ENCODE measurements around the gene CLDN4. TPM values are rescaled to one million over a fixed set of nuclear protein-coding genes. Genes with fewer than 3 reads are reported as not detected.

Gene CLDN4
- total RNA-seq, 1 experiment from 2014 or later, result 283 TPM

GRCh38 chr7:73871163-73872011 is 40.6 kb downstream of the CLDN4 start:
- DNase-seq, result no peak
- Mint-ChIP-seq H3K36me3 (ENCODE audit: insufficient read depth, unreplicated experiment) (no peaks in the 10 kb centered on the region), H3K27ac (ENCODE audit: unreplicated experiment) (no peak overlapping the region), H3K27me3 (ENCODE audit: unreplicated experiment) (no peaks in the 10 kb centered on the region), H3K4me1 (ENCODE audit: low read depth, unreplicated experiment) (no peaks in the 10 kb centered on the region), H3K9me3 (ENCODE audit: low read depth, unreplicated experiment) (no peaks in the 10 kb centered on the region), H3K4me3 (ENCODE audit: low read depth, unreplicated experiment) (no peak overlapping the region)
- intact Hi-C loops (cut with micrococcal nuclease; ENCODE audit: unreplicated experiment), result no loop called here
- TF ChIP-seq CTCF (IDR thresholded peaks at IDR 0.05; ENCODE audit: unreplicated experiment), result no peak
- no TSS peak for BruUV-seq (replicated peaks)
- CTCF ChIA-PET, result no interaction called here

GRCh38 chr7:73872056-73872908 is 41.5 kb downstream of the CLDN4 start:
- Mint-ChIP-seq H3K4me3 (ENCODE audit: low read depth, unreplicated experiment) (no peak overlapping the region), H3K27ac (ENCODE audit: unreplicated experiment) (no peak overlapping the region), H3K27me3 (ENCODE audit: unreplicated experiment) (no peaks in the 10 kb centered on the region), H3K4me1 (ENCODE audit: low read depth, unreplicated experiment) (no peaks in the 10 kb centered on the region), H3K36me3 (ENCODE audit: insufficient read depth, unreplicated experiment) (no peaks in the 10 kb centered on the region), H3K9me3 (ENCODE audit: low read depth, unreplicated experiment) (no peaks in the 10 kb centered on the region)
- intact Hi-C loops (cut with micrococcal nuclease; ENCODE audit: unreplicated experiment), result no loop called here
- BruUV-seq (replicated peaks), result no TSS peak
- CTCF ChIA-PET, result no interaction called here
- TF ChIP-seq CTCF (IDR thresholded peaks at IDR 0.05; ENCODE audit: unreplicated experiment), result no peak
- DNase-seq, result no peak

GRCh38 chr7:73876361-73876760 is 45.6 kb downstream of the CLDN4 start:
- intact Hi-C loops (cut with micrococcal nuclease; ENCODE audit: unreplicated experiment), result no loop called here
- BruUV-seq (replicated peaks), result no TSS peak
- Mint-ChIP-seq H3K9me3 (ENCODE audit: low read depth, unreplicated experiment) (no peaks in the 10 kb centered on the region), H3K4me3 (ENCODE audit: low read depth, unreplicated experiment) (no peak overlapping the region), H3K27ac (ENCODE audit: unreplicated experiment) (no peak overlapping the region), H3K27me3 (ENCODE audit: unreplicated experiment) (peaks cover 23% of the 10 kb centered on the region), H3K36me3 (ENCODE audit: insufficient read depth, unreplicated experiment) (no peaks in the 10 kb centered on the region), H3K4me1 (ENCODE audit: low read depth, unreplicated experiment) (no peaks in the 10 kb centered on the region)
- DNase-seq, result no peak
- CTCF ChIA-PET, result no interaction called here
- no peak for TF ChIP-seq CTCF (IDR thresholded peaks at IDR 0.05; ENCODE audit: unreplicated experiment)

- no peak for DNase-seq
- no peak overlapping the region for H3K27ac Mint-ChIP-seq (ENCODE audit: unreplicated experiment)
- no TSS peak for BruUV-seq (replicated peaks)
- intact Hi-C loops (cut with micrococcal nuclease; ENCODE audit: unreplicated experiment), result no loop called here
- peaks cover 24% of the 10 kb centered on the region for H3K27me3 Mint-ChIP-seq (ENCODE audit: unreplicated experiment)
- CTCF ChIA-PET, result interaction anchor here (0.5 to 0.6 kb wide), 2 partner anchors 119 to 333 kb away, joined by 4 read pairs; partner anchors contain the start of gene LAT2
- no peaks in the 10 kb centered on the region for H3K4me1 Mint-ChIP-seq (ENCODE audit: low read depth, unreplicated experiment)
- H3K9me3 Mint-ChIP-seq (ENCODE audit: low read depth, unreplicated experiment), result no peaks in the 10 kb centered on the region
- no peak overlapping the region for H3K4me3 Mint-ChIP-seq (ENCODE audit: low read depth, unreplicated experiment)
- H3K36me3 Mint-ChIP-seq (ENCODE audit: insufficient read depth, unreplicated experiment), result no peaks in the 10 kb centered on the region
- no peak for TF ChIP-seq CTCF (IDR thresholded peaks at IDR 0.05; ENCODE audit: unreplicated experiment)
Measured at GRCh38 chr7:73876973-73877372, 46.2 kb downstream of the CLDN4 start.
